HG02943 (cell line): Measurements from ENCODE around the gene SHISAL2A.

Experiments
- ATAC-seq: cut with Tn5 transposase; IDR thresholded peaks from one replicate; pipeline ENCODE4 v1.9.1; 2021; ENCODE audit warnings: mild to moderate bottlenecking, low read depth, moderate library complexity; ENCODE audit not compliant: unreplicated experiment

SHISAL2A gene

GRCh38 chr1:52658795-52659194 is 25.8 kb downstream of the SHISAL2A start:
- no peak for ATAC-seq

DNA sequence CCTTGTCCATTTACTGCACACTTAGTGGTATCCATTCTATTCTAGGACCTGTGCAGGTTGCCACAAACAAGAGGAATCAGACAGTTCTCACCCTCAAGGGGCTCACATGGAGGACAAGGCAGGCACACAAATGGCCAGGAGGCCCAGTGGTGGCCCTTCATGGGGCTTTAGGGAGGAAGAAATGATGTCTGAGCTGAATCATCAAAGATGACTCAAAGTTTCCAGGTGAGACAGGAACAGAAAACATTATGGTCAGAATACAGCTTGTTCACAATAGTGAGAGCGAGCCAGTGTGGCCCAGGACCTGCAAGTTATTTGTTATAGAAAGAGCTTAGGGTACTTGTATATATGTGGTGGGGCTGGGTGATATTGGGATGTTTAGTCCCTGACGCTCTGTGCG is 26.4 kb downstream of the SHISAL2A start:
- no peak for ATAC-seq

DNA sequence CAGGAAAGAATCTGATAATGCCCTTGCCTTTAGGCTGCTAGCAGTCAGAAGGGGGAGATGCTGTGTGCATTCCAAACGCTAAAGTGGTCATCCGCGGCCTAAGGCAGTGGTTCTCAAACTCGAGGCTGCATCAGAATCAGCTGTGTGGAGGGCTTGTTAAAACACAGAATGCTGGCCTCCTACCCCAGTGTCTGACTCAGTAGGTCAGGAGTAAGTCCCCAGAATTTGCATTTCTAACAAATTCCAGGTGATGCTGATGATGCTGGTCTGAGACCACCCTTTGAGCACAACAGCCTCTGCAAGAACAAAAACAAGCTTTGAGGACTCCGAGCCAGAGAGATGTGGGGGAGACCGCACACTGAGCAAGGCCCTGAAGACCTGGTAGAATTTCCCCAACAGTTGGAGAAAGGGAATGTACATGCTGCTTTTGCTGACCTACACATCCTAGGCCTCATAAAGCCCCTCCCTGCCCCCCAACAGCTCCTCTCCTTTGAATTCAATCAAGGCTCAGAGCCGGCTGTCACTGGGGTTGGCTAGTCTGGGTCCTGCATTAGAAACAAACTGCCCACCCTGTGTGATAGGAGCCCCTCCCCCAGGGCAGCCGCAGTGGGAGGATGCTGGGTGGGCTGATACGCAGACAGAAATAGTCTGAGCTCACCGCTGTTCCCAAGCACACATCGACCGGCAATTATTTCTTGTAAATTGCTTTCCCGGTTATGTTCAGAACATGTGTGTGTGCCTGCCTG is 27.1 kb downstream of the SHISAL2A start:
- no peak for ATAC-seq

GRCh38 chr1:52660807-52661206 is 27.8 kb downstream of the SHISAL2A start:
- ATAC-seq: no peak

- no peak for ATAC-seq
These were observed 29.8 kb downstream of the SHISAL2A start for GRCh38 chr1:52662645-52663313.

- no peak for ATAC-seq
These were observed 30.7 kb downstream of the SHISAL2A start for GRCh38 chr1:52663716-52664115.

DNA sequence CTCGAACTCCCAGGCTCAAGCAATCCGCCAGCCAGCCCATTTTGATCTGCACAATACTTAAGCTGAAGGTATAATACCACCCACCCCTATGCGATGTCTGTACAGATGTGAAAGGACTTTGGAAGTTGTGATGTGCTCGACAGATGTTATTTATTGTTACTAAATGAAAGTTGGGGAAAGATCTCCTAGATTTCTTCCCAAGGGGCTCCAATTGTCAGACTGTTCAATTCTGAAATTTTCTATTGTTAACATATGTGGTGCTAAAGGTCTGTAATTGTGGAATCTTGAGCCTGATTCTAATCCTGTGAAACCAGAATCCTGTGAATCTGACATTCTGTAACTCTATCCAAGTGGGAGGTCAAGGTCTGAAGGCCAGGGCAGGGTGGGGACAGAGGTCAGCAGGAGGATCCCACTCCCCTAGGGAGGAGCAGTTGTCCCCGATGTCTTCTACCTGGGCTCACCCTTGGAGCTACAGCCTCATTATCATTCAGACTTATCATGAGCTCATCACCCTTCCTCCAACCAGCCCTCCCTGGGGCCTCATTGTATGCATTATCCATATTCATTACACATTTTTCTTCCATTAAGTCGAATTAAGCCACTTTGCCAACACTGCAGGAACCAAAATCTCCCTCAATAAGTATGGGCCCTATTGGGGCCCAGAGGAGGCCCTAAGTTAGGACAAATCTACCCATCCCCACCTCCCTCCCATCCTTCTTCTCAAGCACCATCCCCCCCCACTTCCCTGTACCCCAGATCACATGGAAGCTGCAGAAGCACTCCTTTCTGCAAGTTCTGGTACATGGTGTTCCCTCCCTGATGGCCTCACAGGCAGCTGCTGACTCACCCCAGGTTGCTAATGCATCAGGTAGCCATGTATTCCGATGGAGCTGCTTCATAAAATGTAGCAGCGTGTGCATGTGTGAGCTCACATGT is 32.3 kb downstream of the SHISAL2A start:
- ATAC-seq: no peak

GRCh38 chr1:52667290-52667689 is 34.3 kb downstream of the SHISAL2A start:
- no peak for ATAC-seq

- ATAC-seq: no peak
These were observed 35.0 kb downstream of the SHISAL2A start for GRCh38 chr1:52667984-52668383.

GRCh38 chr1:52668711-52669110 is 35.7 kb downstream of the SHISAL2A start:
- ATAC-seq: no peak

GRCh38 chr1:52669696-52670095 is 36.7 kb downstream of the SHISAL2A start:
- no peak for ATAC-seq

- ATAC-seq: no peak
These were observed 37.6 kb downstream of the SHISAL2A start for GRCh38 chr1:52670604-52671003.

DNA sequence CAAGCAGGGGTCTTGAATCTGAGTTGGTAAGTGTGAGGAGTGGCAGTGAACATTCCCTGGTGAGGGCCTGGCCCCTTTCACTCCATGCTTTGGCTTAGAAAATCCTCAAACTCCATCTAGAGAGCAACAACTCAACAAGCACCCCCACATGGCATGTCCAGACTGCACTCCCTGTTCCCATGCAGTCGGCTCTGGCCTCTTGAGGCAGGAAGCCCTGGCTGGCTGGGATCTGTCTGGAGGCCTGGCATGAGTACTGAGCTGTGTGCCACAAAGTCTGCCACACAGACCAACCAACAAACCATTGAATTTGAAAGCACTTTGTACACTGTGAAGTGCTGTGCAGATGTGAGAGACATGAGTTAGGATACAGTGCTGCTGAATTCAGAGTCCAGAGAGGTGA is 40.0 kb downstream of the SHISAL2A start:
- ATAC-seq: no peak

DNA sequence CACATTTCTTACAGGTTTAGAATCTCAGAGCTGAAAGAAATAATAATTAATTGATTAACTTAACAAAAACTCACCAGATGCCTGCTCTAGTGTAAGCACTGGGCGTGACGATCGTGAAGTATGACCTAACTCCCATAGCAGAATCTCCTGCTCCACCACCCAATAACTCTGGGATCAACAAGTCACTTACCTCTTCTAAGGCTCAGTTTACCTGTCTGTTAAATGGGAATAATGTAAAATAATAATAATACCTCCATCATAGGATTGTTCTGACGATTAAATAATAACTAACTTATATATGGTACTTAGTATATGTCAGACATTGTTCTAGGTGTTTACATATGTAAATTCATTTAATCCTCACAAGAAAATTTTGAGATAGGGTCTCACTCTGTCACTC is 40.5 kb downstream of the SHISAL2A start:
- no peak for ATAC-seq

DNA sequence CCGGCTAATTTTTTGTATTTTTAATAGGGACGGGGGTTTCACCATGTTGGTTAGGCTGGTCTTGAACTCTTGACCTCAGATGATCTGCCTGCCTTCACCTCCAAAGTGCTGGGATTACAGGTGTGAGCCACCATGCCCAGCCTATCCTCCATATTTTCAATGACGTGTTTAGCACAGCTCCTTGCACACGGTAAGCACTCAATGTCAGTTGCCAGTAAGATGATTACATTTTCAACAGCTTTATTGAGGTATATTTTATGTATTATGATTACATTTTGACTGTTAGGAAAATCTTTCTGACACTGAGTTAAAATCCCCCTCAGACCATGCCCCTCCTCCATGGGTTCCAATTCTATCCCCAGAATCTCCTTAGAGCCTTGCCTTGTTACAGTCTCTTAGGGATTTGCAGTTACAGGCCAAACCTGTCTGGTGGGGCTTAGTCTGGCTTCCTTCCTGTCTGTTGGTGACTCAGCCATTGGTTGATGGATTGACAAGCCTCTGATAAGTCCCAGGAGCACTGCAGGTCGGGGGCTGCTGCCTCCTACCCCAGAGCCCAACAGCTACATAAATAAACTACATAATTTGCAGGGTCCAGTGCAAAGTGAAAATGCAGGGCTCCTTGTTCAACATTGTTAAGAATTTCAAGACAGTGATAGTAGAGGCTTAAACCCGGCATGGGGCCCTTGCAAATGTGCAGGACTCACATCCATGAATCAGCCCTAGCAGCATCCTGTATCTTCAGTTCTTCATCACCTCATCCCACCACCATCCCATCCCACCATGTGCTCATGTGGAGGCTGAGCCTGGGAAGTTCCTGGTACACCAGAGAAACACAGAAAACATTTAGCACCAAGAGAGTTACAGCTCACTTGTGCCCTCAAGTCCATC is 41.8 kb downstream of the SHISAL2A start:
- no peak for ATAC-seq

GRCh38 chr1:52676249-52676903 is 43.4 kb downstream of the SHISAL2A start:
- ATAC-seq: no peak

DNA sequence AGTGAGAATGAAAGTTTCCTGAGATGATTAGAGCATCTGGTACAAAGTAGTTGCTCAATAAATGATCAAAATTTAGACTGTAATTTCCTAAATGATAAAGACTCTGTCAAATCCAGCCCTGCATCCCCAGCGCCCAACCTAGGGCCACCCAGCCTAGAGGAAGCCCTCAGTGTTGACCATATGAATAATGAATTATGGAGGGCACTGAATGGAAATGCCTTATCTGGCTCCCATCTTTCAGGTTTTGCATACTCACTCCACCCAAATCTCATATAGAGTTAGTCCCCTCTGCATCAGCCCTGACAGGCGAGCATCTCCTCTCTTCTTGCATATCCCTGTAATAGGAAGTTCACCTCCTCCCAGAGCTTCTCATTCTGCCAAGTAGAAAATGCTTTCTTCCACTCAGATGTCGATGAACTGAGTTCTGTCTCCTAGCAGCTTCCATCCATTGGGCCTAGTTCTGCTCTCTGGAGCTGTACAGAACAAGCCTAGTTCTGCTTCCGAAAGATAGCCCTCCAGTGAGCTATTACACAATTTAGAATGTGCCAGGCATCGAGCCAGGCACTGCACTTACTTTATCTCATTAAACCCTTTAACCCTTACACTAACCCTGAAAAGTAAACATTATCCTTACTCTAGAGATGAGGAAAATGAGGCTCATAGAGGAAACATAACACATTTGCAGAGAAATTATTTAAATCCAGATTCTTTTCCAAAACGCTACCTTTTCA is 44.3 kb downstream of the SHISAL2A start:
- ATAC-seq: no peak

GRCh38 chr1:52679048-52679447 is 46.1 kb downstream of the SHISAL2A start:
- no peak for ATAC-seq

DNA sequence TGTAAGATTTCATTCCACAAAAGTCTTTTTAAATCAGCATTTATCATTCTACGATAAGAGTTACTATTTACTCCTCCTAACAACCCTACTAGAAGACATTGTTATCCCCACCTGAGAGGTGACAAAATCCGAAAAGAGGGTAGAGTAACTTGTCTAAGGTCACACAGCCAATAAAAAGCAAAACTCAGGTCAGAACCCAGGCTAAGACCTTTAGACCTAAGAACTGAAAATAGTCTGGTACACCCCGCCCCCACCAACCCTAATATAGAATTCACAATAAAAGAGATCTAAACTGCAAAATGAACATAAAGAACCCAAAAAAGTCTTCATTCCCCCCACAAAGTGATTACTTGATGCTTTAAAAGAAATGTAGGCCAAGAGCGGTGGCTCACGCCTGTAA is 46.5 kb downstream of the SHISAL2A start:
- no peak for ATAC-seq
